ENCODE data around the gene DEPDC5. TPM values are rescaled to one million over a fixed set of nuclear protein-coding genes. Genes with fewer than 3 reads are reported as not detected.

Gene DEPDC5
- total RNA-seq, 1 donor from 2014 or later: 28.7 TPM

DNA sequence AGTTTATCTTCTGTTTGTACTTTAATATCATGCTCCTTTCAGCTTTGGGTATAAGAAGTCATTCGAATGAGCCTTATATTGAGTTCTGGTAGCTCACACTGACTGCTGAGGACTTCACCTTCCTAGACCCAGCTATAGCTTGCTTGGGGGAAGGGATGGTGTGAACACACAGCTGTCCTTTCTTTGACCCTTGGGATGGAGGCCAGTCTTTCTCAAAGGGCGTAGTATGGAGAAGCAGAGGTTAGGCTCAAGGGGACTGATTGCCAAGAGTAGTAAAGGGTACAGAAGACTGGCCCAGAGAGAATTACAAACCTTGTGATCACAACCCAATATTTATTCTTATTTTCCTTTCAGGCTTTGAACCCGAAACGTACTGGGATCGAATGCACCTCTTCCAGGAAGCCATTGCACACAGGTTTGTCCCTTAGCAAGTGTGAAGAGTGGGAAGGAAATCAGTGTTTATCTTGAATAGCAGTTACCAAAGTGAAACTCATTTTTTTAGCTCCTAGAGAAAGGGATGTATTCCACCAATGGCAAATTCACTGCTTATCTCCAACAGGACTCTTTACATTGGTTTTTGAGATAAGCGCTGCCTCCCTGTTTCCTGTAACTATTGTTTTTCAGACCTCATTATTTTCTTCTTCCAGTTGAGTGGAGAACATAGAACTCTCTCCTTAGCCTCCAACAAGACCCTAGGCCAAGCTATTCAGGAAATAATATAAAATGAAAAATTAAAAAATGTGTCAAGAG, 147.7 kb downstream of the DEPDC5 start:
- intact Hi-C loops (cut with DNase I): no loop called here
- no peak overlapping the region for H3K27ac ChIP-seq
- H3K36me3 ChIP-seq: peaks cover 0 to 45% of the 10 kb centered on the region in 2 donors

DNA sequence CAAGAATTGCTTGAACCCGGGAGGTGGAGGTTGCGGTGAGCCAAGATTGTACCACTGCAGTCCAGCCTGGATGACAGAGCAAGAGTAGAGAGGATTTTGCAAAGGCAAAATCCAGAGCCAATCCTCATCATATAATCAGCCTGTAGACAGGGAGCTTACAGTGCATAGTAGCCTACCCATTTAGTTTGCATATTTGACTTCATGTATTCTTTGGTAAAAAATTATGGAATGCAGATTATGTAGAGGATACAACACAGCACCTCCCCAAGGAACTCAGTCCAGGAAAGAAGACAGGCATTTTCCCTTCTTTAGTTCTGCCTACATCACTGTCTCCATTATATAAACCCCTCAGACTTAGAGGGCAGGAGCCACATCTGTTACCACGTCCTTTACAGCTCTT, 150.8 kb downstream of the DEPDC5 start:
- no peak for DNase-seq (ENCODE audit: extremely low spot score in 2 of 2)
- Histone ChIP-seq H3K9me3 (no peaks in the 10 kb centered on the region), H3K4me1 (no peaks in the 10 kb centered on the region), H3K27ac (no peak overlapping the region), H3K36me3 (peaks cover 0 to 31% of the 10 kb centered on the region in 2 donors), H3K27me3 (no peaks in the 10 kb centered on the region), H3K4me3 (no peak overlapping the region)
- intact Hi-C loops (cut with DNase I): no loop called here
- no peak for TF ChIP-seq POLR2AphosphoS5 (IDR thresholded peaks at IDR 0.05; ENCODE audit: insufficient read depth in 1 of 2, low read depth in 1 of 2)
- TF ChIP-seq, protein P1, sequence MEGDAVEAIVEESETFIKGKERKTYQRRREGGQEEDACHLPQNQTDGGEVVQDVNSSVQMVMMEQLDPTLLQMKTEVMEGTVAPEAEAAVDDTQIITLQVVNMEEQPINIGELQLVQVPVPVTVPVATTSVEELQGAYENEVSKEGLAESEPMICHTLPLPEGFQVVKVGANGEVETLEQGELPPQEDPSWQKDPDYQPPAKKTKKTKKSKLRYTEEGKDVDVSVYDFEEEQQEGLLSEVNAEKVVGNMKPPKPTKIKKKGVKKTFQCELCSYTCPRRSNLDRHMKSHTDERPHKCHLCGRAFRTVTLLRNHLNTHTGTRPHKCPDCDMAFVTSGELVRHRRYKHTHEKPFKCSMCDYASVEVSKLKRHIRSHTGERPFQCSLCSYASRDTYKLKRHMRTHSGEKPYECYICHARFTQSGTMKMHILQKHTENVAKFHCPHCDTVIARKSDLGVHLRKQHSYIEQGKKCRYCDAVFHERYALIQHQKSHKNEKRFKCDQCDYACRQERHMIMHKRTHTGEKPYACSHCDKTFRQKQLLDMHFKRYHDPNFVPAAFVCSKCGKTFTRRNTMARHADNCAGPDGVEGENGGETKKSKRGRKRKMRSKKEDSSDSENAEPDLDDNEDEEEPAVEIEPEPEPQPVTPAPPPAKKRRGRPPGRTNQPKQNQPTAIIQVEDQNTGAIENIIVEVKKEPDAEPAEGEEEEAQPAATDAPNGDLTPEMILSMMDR (IDR thresholded peaks at IDR 0.05): no peak
- no peak for TF ChIP-seq POLR2A (IDR thresholded peaks at IDR 0.05)

More for the DNA sequence above, 147.7 kb downstream of the DEPDC5 start:
- TF ChIP-seq, protein P1 (IDR thresholded peaks at IDR 0.05): no peak
- TF ChIP-seq POLR2A (IDR thresholded peaks at IDR 0.05): no peak
- no peak for TF ChIP-seq POLR2AphosphoS5 (IDR thresholded peaks at IDR 0.05; ENCODE audit: insufficient read depth in 1 of 2, low read depth in 1 of 2)
- DNase-seq (ENCODE audit: extremely low spot score in 2 of 2): no peak
- Histone ChIP-seq H3K27me3 (no peaks in the 10 kb centered on the region), H3K4me1 (no peaks in the 10 kb centered on the region), H3K4me3 (no peak overlapping the region), H3K9me3 (no peaks in the 10 kb centered on the region)

DNA sequence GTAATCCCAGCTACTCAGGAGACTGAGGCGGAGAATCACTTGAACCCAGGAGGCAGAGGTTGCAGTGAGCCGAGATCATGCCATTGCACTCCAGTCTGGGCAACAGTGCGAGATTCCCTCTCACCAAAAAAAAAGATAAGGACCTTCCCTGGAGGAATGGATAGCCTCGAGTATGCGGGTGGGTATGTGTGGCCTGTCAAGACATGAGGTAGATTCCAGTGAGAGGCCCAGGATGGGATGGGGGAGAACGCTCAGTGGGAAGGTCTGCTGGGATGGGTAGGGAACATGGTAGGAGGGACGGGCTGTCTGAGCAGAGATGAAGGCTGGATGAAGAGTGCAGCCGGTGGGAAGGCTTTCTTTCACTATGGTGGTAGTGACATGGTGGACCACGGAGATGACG, 151.5 kb downstream of the DEPDC5 start:
- TF ChIP-seq, protein P1 (IDR thresholded peaks at IDR 0.05): no peak
- TF ChIP-seq POLR2AphosphoS5 (IDR thresholded peaks at IDR 0.05; ENCODE audit: insufficient read depth in 1 of 2, low read depth in 1 of 2): no peak
- TF ChIP-seq POLR2A (IDR thresholded peaks at IDR 0.05): no peak
- no peaks in the 10 kb centered on the region for H3K4me1 ChIP-seq
- no peak overlapping the region for H3K27ac ChIP-seq
- no peaks in the 10 kb centered on the region for H3K9me3 ChIP-seq
- DNase-seq (ENCODE audit: extremely low spot score in 2 of 2): no peak
- H3K36me3 ChIP-seq: peaks cover 0 to 36% of the 10 kb centered on the region in 2 donors
- intact Hi-C loops (cut with DNase I): no loop called here
- no peak overlapping the region for H3K4me3 ChIP-seq
- H3K27me3 ChIP-seq: no peaks in the 10 kb centered on the region

DNA sequence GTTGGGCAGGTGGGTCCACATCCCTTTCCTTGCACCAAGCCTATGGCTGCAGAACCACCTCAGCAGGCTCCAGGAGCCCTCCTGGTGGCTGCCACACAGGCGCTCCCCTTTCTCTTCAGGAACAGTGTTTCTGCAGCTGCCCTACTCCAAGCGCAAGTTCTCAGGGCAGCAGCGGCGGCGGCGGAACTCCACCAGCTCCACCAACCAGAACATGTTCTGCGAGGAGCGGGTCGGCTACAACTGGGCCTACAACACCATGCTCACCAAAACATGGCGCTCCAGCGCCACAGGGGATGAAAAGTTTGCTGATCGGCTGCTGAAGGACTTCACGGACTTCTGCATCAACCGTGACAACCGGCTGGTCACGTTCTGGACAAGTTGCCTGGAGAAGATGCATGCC, 152.3 kb downstream of the DEPDC5 start:
- Histone ChIP-seq H3K36me3 (peaks cover 0 to 43% of the 10 kb centered on the region in 2 donors), H3K4me3 (no peak overlapping the region), H3K4me1 (no peaks in the 10 kb centered on the region), H3K27me3 (no peaks in the 10 kb centered on the region), H3K27ac (no peak overlapping the region), H3K9me3 (no peaks in the 10 kb centered on the region)
- intact Hi-C loops (cut with DNase I): no loop called here
- TF ChIP-seq POLR2AphosphoS5 (IDR thresholded peaks at IDR 0.05; ENCODE audit: insufficient read depth in 1 of 2, low read depth in 1 of 2) (no peak), POLR2A (IDR thresholded peaks at IDR 0.05) (no peak)
- TF ChIP-seq, protein P1 (IDR thresholded peaks at IDR 0.05): no peak
- no peak for DNase-seq (ENCODE audit: extremely low spot score in 2 of 2)

DNA sequence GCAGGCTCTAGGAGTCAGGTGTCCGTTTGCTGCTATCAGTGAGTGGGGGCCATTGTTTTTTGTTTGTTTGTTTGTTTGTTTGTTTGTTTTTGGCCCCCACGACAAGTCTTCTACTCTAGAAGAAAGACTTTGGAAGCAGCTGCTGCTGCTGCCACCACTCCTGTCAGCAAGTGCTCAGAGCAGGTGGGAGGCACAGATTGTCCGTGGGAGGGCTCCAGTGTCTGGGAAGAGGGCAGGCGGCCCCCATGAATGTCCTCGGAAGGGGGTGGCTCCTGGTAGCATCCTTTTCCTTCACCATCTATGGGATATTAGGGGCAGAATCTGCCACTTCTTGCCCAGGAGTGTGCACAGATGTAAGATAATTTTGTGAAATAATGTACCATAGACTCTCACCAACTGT, 152.8 kb downstream of the DEPDC5 start:
- no peak for TF ChIP-seq POLR2AphosphoS5 (IDR thresholded peaks at IDR 0.05; ENCODE audit: insufficient read depth in 1 of 2, low read depth in 1 of 2)
- TF ChIP-seq POLR2A (IDR thresholded peaks at IDR 0.05): no peak
- TF ChIP-seq, protein P1 (IDR thresholded peaks at IDR 0.05): no peak
- Histone ChIP-seq H3K36me3 (peaks cover 0 to 40% of the 10 kb centered on the region in 2 donors), H3K27me3 (no peaks in the 10 kb centered on the region), H3K4me1 (no peaks in the 10 kb centered on the region), H3K4me3 (no peak overlapping the region), H3K9me3 (no peaks in the 10 kb centered on the region), H3K27ac (no peak overlapping the region)
- intact Hi-C loops (cut with DNase I): no loop called here
- DNase-seq (ENCODE audit: extremely low spot score in 2 of 2): no peak

Data from vagina (tissue), 2 donors.